PC-9 (cell line): ENCODE measurements around the gene ALPK3.

Source experiments
- CTCF ChIP-seq: fragments of 200-600 bp; sonication (generic); conservative IDR thresholded peaks from 2 replicates; pipeline ENCODE4 v1.6.1; 2017; ENCODE audit warnings: mixed run types, antibody characterized with exemption, mild to moderate bottlenecking, moderate library complexity
- EZH2 ChIP-seq: fragments of 200-600 bp; sonication (generic); IDR thresholded peaks from 2 replicates; pipeline ENCODE4 v1.8.0; 2017; ENCODE audit warnings: antibody characterized with exemption, low read depth

DNA sequence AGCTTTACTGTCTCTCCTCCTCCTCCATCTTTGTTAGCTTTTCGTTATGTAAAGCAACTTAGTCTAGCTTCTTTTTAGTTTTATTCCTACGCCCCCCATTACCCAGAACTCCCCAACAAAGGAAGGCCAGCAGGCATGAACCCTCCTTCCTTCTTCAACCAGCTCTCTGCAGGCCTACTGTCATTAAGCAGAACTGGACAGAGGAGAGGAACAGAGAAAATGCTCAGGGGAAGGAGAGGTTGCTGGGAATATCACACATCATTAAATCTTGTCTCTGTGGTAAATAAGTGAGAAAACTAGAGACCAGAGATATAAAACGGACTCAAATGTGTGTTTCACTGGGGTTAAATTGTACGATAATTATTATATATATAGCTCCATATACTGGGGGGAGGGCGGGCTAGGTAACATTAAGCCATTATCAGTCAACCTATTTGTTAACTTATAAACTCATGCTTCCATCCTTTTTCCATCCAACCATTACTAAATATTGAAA lies 48.0 kb downstream of the ALPK3 start:
- no peak for TF ChIP-seq CTCF
- TF ChIP-seq EZH2 = no peak
